MG63 (cell line): ENCODE measurements around the gene SCNN1B. TPM values are rescaled to one million over a fixed set of nuclear protein-coding genes. Genes with fewer than 3 reads are reported as not detected.
"Not testable (repeated sequence)": the region's sequence is repeated elsewhere in the genome, so short reads cannot be mapped to it uniquely, and the experiment has no call there.

Experiments
- DNase-seq: peaks from one replicate; pipeline ENCODE4 v3.0.0-alpha.2; 2020
- H3K27me3 ChIP-seq: fragments of 250-450 bp; sonication (Bioruptor Pico); 2 replicates; pipeline ENCODE4 v1.5.1; 2020; ENCODE audit warnings: mild to moderate bottlenecking, moderate library complexity
- H3K36me3 ChIP-seq: fragments of 250-450 bp; sonication (Bioruptor Pico); 2 replicates; pipeline ENCODE4 v1.5.1; 2020; ENCODE audit warnings: mild to moderate bottlenecking, moderate library complexity
- H3K4me3 ChIP-seq: fragments of 250-450 bp; sonication (Bioruptor Pico); 2 replicates; pipeline ENCODE4 v1.5.1; 2020; ENCODE audit warnings: mild to moderate bottlenecking, moderate library complexity
- H3K9me3 ChIP-seq: fragments of 250-450 bp; sonication (Bioruptor Pico); 2 replicates; pipeline ENCODE4 v1.5.1; 2020; ENCODE audit warnings: mild to moderate bottlenecking, moderate library complexity
- total RNA-seq: library from RNA; depleted of rRNA; stranded (reverse); fragments of >200 nt; shearing (Covaris generic); gene quantifications from 2 replicates; pipeline ENCODE4 v1.2.3, GENCODE V29; 2014; ENCODE audit warnings: low replicate concordance

SCNN1B gene
- total RNA-seq, 1 experiment from 2014 or later, result not detected

DNA sequence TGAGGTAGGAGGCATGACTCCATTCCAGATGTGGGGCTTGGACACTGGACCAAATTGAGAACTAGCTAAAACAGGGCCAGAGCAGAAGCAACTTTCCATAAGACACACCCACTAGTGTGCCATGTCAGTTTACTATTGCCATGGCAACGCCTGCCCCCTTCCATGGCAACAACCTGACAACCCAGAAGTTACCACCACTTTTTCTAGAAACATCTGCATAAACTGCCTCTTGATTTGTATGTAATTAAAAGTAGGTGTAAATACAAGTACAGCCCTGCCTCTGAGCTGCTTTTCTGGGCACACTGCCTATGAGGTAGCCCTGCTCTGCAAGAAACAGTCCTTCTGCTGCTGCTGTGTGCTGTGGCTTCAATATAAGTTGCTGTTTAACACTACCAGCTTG lies 19.5 kb upstream of the SCNN1B start:
- DNase-seq, result no peak

GRCh38 chr16:23283571-23283970 lies 18.5 kb upstream of the SCNN1B start:
- Histone ChIP-seq H3K27me3 (no peaks in the 10 kb centered on the region), H3K9me3 (0 out of 2 replicates have a peak, but pooled peaks cover 3% of the 10 kb centered on the region), H3K4me3 (no peak overlapping the region), H3K36me3 (no peaks in the 10 kb centered on the region)
- no peak for DNase-seq

More for the DNA sequence above, 19.5 kb upstream of the SCNN1B start:
- Histone ChIP-seq H3K27me3 (no peaks in the 10 kb centered on the region), H3K4me3 (no peak overlapping the region), H3K9me3 (0 out of 2 replicates have a peak, but pooled peaks cover 3% of the 10 kb centered on the region), H3K36me3 (no peaks in the 10 kb centered on the region)

GRCh38 chr16:23284584-23284983 lies 17.5 kb upstream of the SCNN1B start:
- Histone ChIP-seq H3K4me3 (no peak overlapping the region), H3K27me3 (no peaks in the 10 kb centered on the region), H3K9me3 (0 out of 2 replicates have a peak, but pooled peaks cover 3% of the 10 kb centered on the region), H3K36me3 (no peaks in the 10 kb centered on the region)
- no peak for DNase-seq

- peak; percentile 53 for DNase-seq
- H3K27me3 ChIP-seq, result no peaks in the 10 kb centered on the region
- 0 out of 2 replicates have a peak, but pooled peaks cover 3% of the 10 kb centered on the region for H3K9me3 ChIP-seq
- H3K36me3 ChIP-seq, result no peaks in the 10 kb centered on the region
- H3K4me3 ChIP-seq, result no peak overlapping the region
Observed at GRCh38 chr16:23286131-23286532, 16.0 kb upstream of the SCNN1B start.

GRCh38 chr16:23288209-23288608 lies 13.9 kb upstream of the SCNN1B start:
- H3K27me3 ChIP-seq, result no peaks in the 10 kb centered on the region
- DNase-seq, result no peak
- H3K4me3 ChIP-seq, result no peak overlapping the region
- no peaks in the 10 kb centered on the region for H3K36me3 ChIP-seq
- 0 out of 2 replicates have a peak, but pooled peaks cover 3% of the 10 kb centered on the region for H3K9me3 ChIP-seq

DNA sequence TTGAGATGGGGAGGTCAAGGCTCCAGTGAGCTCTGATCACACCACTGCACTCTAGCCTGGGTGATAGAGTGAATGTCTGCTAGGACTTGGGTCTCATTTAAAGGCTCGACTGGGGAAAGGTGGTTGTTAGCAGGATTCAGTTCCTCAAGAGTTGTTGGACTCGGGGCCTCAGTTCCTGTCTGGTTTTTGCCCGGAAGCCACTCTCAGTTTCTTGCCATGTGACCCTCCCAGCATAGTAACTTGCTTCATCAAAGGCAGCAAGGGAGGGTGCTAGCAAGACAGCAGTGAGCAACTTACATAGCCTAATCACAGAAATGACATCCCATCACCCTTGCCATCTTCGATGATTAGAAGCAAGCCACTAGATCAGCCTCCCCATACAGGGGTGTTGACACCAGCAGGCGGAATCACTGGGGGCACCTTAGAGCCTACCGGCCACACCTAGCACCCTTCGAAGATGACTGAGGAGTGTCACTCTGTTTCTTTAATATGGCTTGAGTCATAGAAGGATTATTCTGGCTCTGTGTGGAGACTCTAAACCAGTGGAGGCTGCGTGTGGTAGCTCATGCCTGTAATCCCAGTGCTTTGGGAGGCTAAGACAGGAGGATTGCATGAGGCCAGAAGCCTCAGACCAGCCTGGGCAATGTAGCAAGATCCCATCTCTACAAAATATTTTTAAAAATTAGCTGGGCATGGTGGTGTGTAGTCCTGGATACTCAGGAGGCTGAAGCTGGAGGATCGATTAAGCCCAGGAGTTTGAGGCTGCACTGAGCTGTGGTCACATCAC lies 13.2 kb upstream of the SCNN1B start:
- H3K9me3 ChIP-seq, result 0 out of 2 replicates have a peak, but pooled peaks cover 3% of the 10 kb centered on the region
- no peak overlapping the region for H3K4me3 ChIP-seq
- H3K36me3 ChIP-seq, result no peaks in the 10 kb centered on the region
- H3K27me3 ChIP-seq, result no peaks in the 10 kb centered on the region
- DNase-seq, result no peak

DNA sequence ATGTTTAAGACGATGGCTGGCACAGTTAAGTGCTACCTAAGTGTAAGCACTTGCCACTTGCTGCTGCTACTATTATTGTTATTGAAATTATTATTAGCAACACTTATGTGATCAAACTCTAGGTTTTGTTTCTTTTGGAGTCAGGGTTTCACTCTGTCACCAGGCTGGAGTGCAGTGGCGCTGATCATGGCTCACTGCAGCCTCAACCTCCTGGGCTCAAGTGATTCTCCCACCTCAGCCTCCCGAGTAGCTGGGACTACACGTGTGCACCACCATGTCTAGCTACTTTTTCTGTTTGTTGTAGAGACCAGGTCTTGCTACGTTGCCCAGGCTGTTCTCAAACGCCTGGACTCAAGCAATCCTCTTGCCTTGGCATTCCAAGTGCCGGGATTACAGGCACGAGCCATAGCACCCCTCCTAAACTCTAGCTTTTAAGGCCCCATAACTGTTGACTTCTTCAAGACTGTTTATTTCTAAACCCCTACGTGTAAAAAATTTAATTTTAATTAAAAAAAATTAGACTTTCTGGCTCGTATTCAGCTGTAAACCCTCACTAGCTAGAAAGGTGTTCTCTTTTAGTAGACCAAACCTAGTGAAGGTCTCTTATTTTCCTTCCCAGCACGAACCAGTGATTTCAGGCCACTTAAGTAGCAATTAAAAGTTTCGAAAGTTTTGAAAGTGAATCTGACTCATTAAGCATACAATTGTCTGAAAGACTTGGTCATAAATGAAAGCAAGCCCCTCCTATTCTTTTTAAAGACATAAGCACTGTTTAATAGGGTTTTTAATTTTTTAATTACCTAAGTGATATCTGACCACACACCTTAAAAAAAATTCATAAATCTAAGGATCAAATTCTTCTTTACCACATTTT lies 11.7 kb upstream of the SCNN1B start:
- Histone ChIP-seq H3K4me3 (no peak overlapping the region), H3K36me3 (no peaks in the 10 kb centered on the region), H3K27me3 (no peaks in the 10 kb centered on the region), H3K9me3 (no peaks in the 10 kb centered on the region)
- no peak for DNase-seq

- Histone ChIP-seq H3K9me3 (no peaks in the 10 kb centered on the region), H3K27me3 (no peaks in the 10 kb centered on the region), H3K36me3 (no peaks in the 10 kb centered on the region), H3K4me3 (no peak overlapping the region)
- DNase-seq, result no peak
Observed at GRCh38 chr16:23293016-23293415, 9.1 kb upstream of the SCNN1B start.

DNA sequence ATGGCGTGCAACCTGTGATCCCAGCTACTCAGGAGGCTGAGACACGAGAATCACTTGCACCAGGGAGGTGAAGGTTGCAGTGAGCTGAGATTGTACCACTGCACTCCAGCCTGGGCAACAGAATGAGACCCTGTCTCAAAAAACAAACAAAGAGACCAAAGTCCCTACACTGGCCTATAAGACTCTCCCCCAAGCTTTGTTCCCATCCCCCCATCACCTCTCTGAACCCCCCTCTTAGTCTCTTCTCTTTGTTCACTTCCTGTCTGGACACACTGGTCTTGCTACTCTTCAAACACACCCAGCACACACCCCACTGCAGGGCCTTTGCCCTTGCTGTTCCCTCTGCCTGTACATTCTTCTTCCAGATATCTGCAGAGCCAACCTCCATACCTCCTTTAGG lies 7.8 kb upstream of the SCNN1B start:
- no peak for DNase-seq
- no peaks in the 10 kb centered on the region for H3K36me3 ChIP-seq
- no peaks in the 10 kb centered on the region for H3K27me3 ChIP-seq
- no peak overlapping the region for H3K4me3 ChIP-seq
- H3K9me3 ChIP-seq, result no peaks in the 10 kb centered on the region

DNA sequence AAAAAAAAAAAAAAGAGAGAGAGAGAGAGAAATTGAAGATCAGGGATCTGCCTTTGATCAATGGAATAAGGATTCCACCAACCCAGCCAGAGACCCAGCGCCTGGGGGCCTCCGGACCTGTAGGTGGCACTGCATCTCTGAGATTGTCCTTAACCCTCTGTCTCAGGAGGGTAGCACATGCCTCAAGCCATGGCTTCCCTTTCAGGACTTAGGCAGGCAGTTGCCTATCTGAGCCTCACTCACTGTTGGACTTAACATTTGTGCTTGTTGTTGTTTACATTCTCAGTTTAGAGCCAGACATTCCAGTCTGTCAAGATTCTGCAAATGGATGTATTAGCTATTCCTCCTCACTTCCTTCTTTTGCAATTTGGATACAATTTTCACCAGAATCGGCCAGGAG lies 5.1 kb upstream of the SCNN1B start:
- no peaks in the 10 kb centered on the region for H3K36me3 ChIP-seq
- H3K9me3 ChIP-seq, result no peaks in the 10 kb centered on the region
- no peak overlapping the region for H3K4me3 ChIP-seq
- DNase-seq, result peak; percentile 10
- H3K27me3 ChIP-seq, result peaks cover 13% of the 10 kb centered on the region

DNA sequence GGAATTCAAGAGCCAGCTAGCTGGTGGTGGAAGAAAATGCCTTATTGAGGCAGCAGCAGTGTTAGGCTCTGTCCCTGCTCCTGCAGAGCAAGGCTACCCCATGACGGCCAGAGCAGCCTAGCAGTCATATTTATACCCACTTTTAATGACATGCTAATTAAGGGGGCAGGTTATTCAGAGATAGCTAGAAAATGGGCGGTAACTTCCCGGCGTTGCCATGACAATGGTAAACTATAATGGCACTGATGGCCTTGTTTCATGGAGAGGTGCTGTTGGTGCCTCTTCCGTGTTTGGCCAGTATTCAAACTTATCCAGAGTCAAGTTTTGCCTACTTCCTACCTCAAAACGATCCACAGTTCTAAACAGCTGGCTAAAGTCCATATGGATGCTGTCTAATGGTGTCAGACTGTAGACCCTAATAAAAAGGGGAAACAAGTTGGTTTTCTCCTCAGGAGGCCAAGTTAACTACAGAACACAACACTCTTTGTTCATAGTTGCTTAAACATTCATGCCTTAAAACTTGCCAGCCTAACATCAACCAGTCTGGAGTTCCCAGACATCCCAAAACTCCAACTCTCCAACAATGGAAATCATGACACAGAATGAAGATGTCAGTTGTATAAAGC lies 3.7 kb upstream of the SCNN1B start:
- Histone ChIP-seq H3K4me3 (no peak overlapping the region), H3K27me3 (peaks cover 28% of the 10 kb centered on the region), H3K9me3 (no peaks in the 10 kb centered on the region), H3K36me3 (no peaks in the 10 kb centered on the region)
- no peak for DNase-seq

GRCh38 chr16:23299815-23300214 lies 2.3 kb upstream of the SCNN1B start:
- H3K9me3 ChIP-seq, H3K4me3 ChIP-seq, H3K36me3 ChIP-seq, DNase-seq: not testable (repeated sequence)
- peaks cover 32% of the 10 kb centered on the region for H3K27me3 ChIP-seq

GRCh38 chr16:23301251-23302044 lies 654 bp upstream of the SCNN1B start:
- H3K27me3 ChIP-seq, result peaks cover 32% of the 10 kb centered on the region
- H3K36me3 ChIP-seq, result no peaks in the 10 kb centered on the region
- no peak for DNase-seq
- H3K4me3 ChIP-seq, result no peak overlapping the region
- H3K9me3 ChIP-seq, result no peaks in the 10 kb centered on the region

GRCh38 chr16:23303685-23304084 lies 1.6 kb downstream of the SCNN1B start:
- peaks cover 37% of the 10 kb centered on the region for H3K27me3 ChIP-seq
- H3K36me3 ChIP-seq, result no peaks in the 10 kb centered on the region
- no peak for DNase-seq
- no peak overlapping the region for H3K4me3 ChIP-seq
- H3K9me3 ChIP-seq, result no peaks in the 10 kb centered on the region

GRCh38 chr16:23304620-23305019 lies 2.5 kb downstream of the SCNN1B start:
- DNase-seq, result no peak
- H3K4me3 ChIP-seq, result no peak overlapping the region
- no peaks in the 10 kb centered on the region for H3K36me3 ChIP-seq
- H3K9me3 ChIP-seq, result no peaks in the 10 kb centered on the region
- peaks cover 37% of the 10 kb centered on the region for H3K27me3 ChIP-seq
